H9 (cell line): ENCODE measurements around the gene ARHGEF25. TPM values are rescaled to one million over a fixed set of nuclear protein-coding genes. Genes with fewer than 3 reads are reported as not detected.

ENCODE experiments used
- DNase-seq: peaks from one replicate; pipeline ENCODE4 v3.0.0-alpha.2; 2017
- H2AFZ ChIP-seq: one replicate; pipeline ENCODE4 v1.6.1; 2013; ENCODE audit warnings: mild to moderate bottlenecking, low read length, control low read depth, moderate library complexity
- H2AK5ac ChIP-seq: 2 replicates; pipeline ENCODE4 v1.6.1; 2013; ENCODE audit warnings: low read length, control low read depth, mixed read lengths; ENCODE audit not compliant: insufficient read length
- H2BK120ac ChIP-seq: one replicate; pipeline ENCODE4 v1.6.1; 2013; ENCODE audit warnings: low read depth, mild to moderate bottlenecking, low read length, control low read depth, inconsistent platforms; ENCODE audit not compliant: poor library complexity, severe bottlenecking
- H2BK12ac ChIP-seq: 2 replicates; pipeline ENCODE4 v1.6.1; 2013; ENCODE audit warnings: low read length, control low read depth, mixed read lengths, low read depth; ENCODE audit not compliant: insufficient read length
- H2BK15ac ChIP-seq: 2 replicates; pipeline ENCODE4 v1.6.1; 2013; ENCODE audit warnings: low read depth, low read length, control low read depth
- H2BK20ac ChIP-seq: one replicate; pipeline ENCODE4 v1.6.1; 2013; ENCODE audit warnings: low read depth, mild to moderate bottlenecking, low read length, control low read depth, inconsistent platforms; ENCODE audit not compliant: poor library complexity, severe bottlenecking
- H2BK5ac ChIP-seq: 2 replicates; pipeline ENCODE4 v1.6.1; 2013; ENCODE audit warnings: low read length, control low read depth, mixed read lengths; ENCODE audit not compliant: insufficient read length
- H3K14ac ChIP-seq: 2 replicates; pipeline ENCODE4 v1.6.1; 2013; ENCODE audit warnings: low read length, control low read depth; ENCODE audit not compliant: insufficient read depth
- H3K18ac ChIP-seq: 2 replicates; pipeline ENCODE4 v1.6.1; 2013; ENCODE audit warnings: low read depth, mild to moderate bottlenecking, mixed read lengths, low read length, control low read depth; ENCODE audit not compliant: insufficient read length
- H3K23ac ChIP-seq: 2 replicates; pipeline ENCODE4 v1.6.1; 2013; ENCODE audit warnings: low read length, control low read depth, mixed read lengths, low read depth; ENCODE audit not compliant: insufficient read length
- H3K23me2 ChIP-seq: 2 replicates; pipeline ENCODE4 v1.6.1; 2013; ENCODE audit warnings: low read depth, mild to moderate bottlenecking, mixed read lengths, low read length, control low read depth; ENCODE audit not compliant: insufficient read length, poor library complexity, severe bottlenecking
- H3K27ac ChIP-seq: 2 replicates; pipeline ENCODE4 v1.5.1; 2013; ENCODE audit warnings: low read length, control low read depth, mixed read lengths, low read depth; ENCODE audit not compliant: insufficient read length
- H3K27me3 ChIP-seq: 2 replicates; pipeline ENCODE4 v1.6.1; 2013; ENCODE audit warnings: low read length, control low read depth, inconsistent platforms; ENCODE audit not compliant: insufficient read depth
- H3K4ac ChIP-seq: 2 replicates; pipeline ENCODE4 v1.6.1; 2013; ENCODE audit warnings: low read depth, mild to moderate bottlenecking, control low read depth, inconsistent platforms, low read length, moderate library complexity
- H3K4me1 ChIP-seq: 2 replicates; pipeline ENCODE4 v1.6.1; 2013; ENCODE audit warnings: low read length, control low read depth, inconsistent platforms; ENCODE audit not compliant: insufficient read depth
- H3K4me2 ChIP-seq: 2 replicates; pipeline ENCODE4 v1.6.1; 2013; ENCODE audit warnings: low read length, control low read depth, mixed read lengths; ENCODE audit not compliant: insufficient read length, insufficient read depth
- H3K56ac ChIP-seq: 2 replicates; pipeline ENCODE4 v1.6.1; 2013; ENCODE audit warnings: low read depth, mild to moderate bottlenecking, mixed read lengths, low read length, control low read depth; ENCODE audit not compliant: insufficient read length
- H3K79me1 ChIP-seq: 2 replicates; pipeline ENCODE4 v1.6.1; 2013; ENCODE audit warnings: low read depth, mild to moderate bottlenecking, moderate library complexity, low read length, control low read depth, inconsistent platforms; ENCODE audit not compliant: insufficient read depth, poor library complexity, severe bottlenecking
- H3K79me2 ChIP-seq: 2 replicates; pipeline ENCODE4 v1.6.1; 2013; ENCODE audit warnings: low read length, control low read depth, inconsistent platforms; ENCODE audit not compliant: insufficient read depth
- H3K9ac ChIP-seq: 2 replicates; pipeline ENCODE4 v1.6.1; 2013; ENCODE audit warnings: low read length, control low read depth, mixed read lengths; ENCODE audit not compliant: insufficient read length; ENCODE audit errors: extremely low read depth
- H3K9me3 ChIP-seq: one replicate; pipeline ENCODE4 v1.6.1; 2013; ENCODE audit warnings: low read depth, low read length, inconsistent platforms; ENCODE audit not compliant: control insufficient read depth
- H3T11ph ChIP-seq: one replicate; pipeline ENCODE4 v1.6.1; 2013; ENCODE audit warnings: mild to moderate bottlenecking, low read length, control low read depth, inconsistent platforms
- H4K20me1 ChIP-seq: one replicate; pipeline ENCODE4 v1.6.1; 2013; ENCODE audit not compliant: control insufficient read depth, insufficient read length, insufficient read depth
- H4K5ac ChIP-seq: 2 replicates; pipeline ENCODE4 v1.6.1; 2013; ENCODE audit warnings: low read depth, mild to moderate bottlenecking, mixed read lengths, low read length, control low read depth; ENCODE audit not compliant: insufficient read length
- H4K8ac ChIP-seq: replicated peaks from 2 replicates; pipeline ENCODE4 v1.6.1; 2013; ENCODE audit warnings: low read length, control low read depth, mixed read lengths, low read depth; ENCODE audit not compliant: insufficient read length
- H4K91ac ChIP-seq: 2 replicates; pipeline ENCODE4 v1.6.1; 2013; ENCODE audit warnings: low read depth, mild to moderate bottlenecking, moderate library complexity, mixed read lengths, low read length, control low read depth; ENCODE audit not compliant: insufficient read length
- H3K27ac Mint-ChIP-seq, 3 experiments: 2 replicates in 2 of 3; 3 replicates in 1 of 3; pipeline ENCODE4 v1.8.0; 2020 to 2021; ENCODE audit warnings: mixed read lengths in 3 of 3, mild to moderate bottlenecking in 1 of 3, moderate library complexity in 1 of 3
- H3K27me3 Mint-ChIP-seq: 2 replicates; pipeline ENCODE4 v1.8.0; 2021; ENCODE audit warnings: low read depth, mild to moderate bottlenecking, moderate library complexity, mixed read lengths
- H3K36me3 Mint-ChIP-seq, 3 experiments: 2 replicates in 2 of 3; 3 replicates in 1 of 3; pipeline ENCODE4 v1.8.0; 2020 to 2021; ENCODE audit warnings: low read depth in 3 of 3, mixed read lengths in 3 of 3; ENCODE audit not compliant: insufficient read depth in 1 of 3
- H3K4me1 Mint-ChIP-seq, 2 experiments: 2 replicates each; pipeline ENCODE4 v1.8.0; 2020; ENCODE audit warnings: mixed read lengths in 2 of 2
- H3K4me3 Mint-ChIP-seq, 2 experiments: 2 replicates in 1 of 2; 3 replicates in 1 of 2; pipeline ENCODE4 v1.8.0; 2020 to 2021; ENCODE audit warnings: mild to moderate bottlenecking in 2 of 2, mixed read lengths in 2 of 2, moderate library complexity in 1 of 2
- H3K9me3 Mint-ChIP-seq, 2 experiments: 2 replicates in 1 of 2; 3 replicates in 1 of 2; pipeline ENCODE4 v1.8.0; 2020; ENCODE audit warnings: mild to moderate bottlenecking in 2 of 2, mixed read lengths in 2 of 2, moderate library complexity in 1 of 2
- CTCF ChIP-seq: fragments of 200-600 bp; sonication (generic); conservative IDR thresholded peaks from 3 replicates; pipeline ENCODE4 v1.8.0; 2021; ENCODE audit warnings: antibody characterized with exemption, mild to moderate bottlenecking
- WGBS: extraction: QIAGEN DNeasy Blood & Tissue Kit; methylation state at CpG from one replicate; pipeline ENCODE4 v1.1.7; 2013; ENCODE audit warnings: missing lambda C conversion rate, low lambda C conversion rate, mixed read lengths; ENCODE audit not compliant: insufficient read length; ENCODE audit errors: extremely low coverage; 5-methylcytosine and 5-hydroxymethylcytosine counted together
- total RNA-seq: library from RNA; stranded (reverse); gene quantifications from 2 replicates; pipeline ENCODE4 v1.2.1, GENCODE V29; 2021

Gene ARHGEF25
- total RNA-seq, 1 experiment from 2014 or later = 22.6 TPM

DNA sequence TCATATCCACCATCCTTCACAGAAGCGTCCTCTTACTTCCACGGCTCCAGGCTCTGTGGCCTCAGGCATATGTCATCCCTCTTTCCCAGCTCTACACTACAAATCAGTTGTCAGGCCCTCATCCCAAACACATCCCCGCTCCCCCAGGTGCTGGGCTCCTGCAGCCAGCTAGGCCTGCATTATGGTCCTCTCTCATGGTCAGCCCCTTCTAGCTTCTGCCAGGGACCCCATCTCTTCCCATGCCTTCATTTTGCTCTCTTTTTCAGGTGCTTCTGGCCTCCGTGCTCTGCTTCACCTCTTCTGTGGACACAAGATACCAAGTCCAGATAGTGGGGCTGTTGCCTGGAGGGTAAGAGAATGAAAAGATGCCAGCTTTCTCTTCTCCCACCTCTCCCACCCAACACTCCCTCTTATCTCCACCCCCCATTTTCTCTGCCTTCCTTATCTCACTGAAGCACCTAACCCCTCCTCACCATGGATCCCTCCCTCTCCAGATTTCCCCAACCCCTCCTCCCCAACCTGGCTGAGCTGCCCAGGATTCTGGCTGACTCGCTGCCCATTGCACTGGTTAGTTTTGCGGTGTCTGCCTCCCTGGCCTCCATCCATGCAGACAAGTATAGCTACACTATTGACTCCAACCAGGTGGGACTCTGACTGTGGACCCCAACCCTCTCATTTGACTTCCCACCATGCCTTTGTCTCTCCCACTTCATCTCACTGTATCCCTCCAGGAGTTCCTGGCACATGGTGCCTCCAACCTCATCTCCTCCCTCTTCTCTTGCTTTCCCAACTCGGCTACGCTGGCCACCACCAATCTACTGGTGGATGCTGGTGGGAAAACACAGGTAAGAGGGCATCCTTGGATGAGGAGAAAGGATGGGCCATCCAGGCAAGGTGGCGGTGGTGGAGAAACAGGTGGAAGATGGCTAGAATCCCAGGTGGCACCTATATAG, 11.3 kb downstream of the ARHGEF25 start:
- H3K14ac ChIP-seq = no peak overlapping the region
- no CpG with 5 or more reads among the region's 9 CpGs for WGBS
- H4K5ac ChIP-seq = no peak overlapping the region
- H4K8ac ChIP-seq = no peak overlapping the region
- peaks cover 0 to 6% (median 0%) of the 10 kb centered on the region in 3 experiments; a peak in 4 of 7 replicates for H3K36me3 Mint-ChIP-seq
- H2AK5ac ChIP-seq = no peak overlapping the region
- no peak overlapping the region for H2AFZ ChIP-seq
- no peak for TF ChIP-seq CTCF
- H2BK5ac ChIP-seq = no peak overlapping the region
- H4K91ac ChIP-seq = no peak overlapping the region
- H3T11ph ChIP-seq = no peak overlapping the region
- H3K23me2 ChIP-seq = peaks cover 14% of the 10 kb centered on the region
- H3K4me3 Mint-ChIP-seq = peak overlapping the region in 1 of 2 experiments; percentile 83; a peak in 3 of 5 replicates
- H3K27me3 Mint-ChIP-seq = peaks cover 98% of the 10 kb centered on the region
- H3K23ac ChIP-seq = no peak overlapping the region
- no peak overlapping the region for H2BK120ac ChIP-seq
- H3K9me3 ChIP-seq = no peaks in the 10 kb centered on the region
- no peak overlapping the region for H3K27ac Mint-ChIP-seq
- H2BK20ac ChIP-seq = no peak overlapping the region
- no peak overlapping the region for H3K9ac ChIP-seq
- H3K79me2 ChIP-seq = no peaks in the 10 kb centered on the region
- H3K18ac ChIP-seq = no peak overlapping the region
- H3K9me3 Mint-ChIP-seq = peaks cover 0 to 5% of the 10 kb centered on the region in 2 experiments; a peak in 3 of 5 replicates
- no peak overlapping the region for H3K27ac ChIP-seq
- H3K4me1 ChIP-seq = no peaks in the 10 kb centered on the region
- H3K4me2 ChIP-seq = peak overlapping the region; percentile 75
- no peak overlapping the region for H3K56ac ChIP-seq
- peaks cover 26 to 40% of the 10 kb centered on the region in 2 experiments for H3K4me1 Mint-ChIP-seq
- no peak overlapping the region for H2BK12ac ChIP-seq
- H2BK15ac ChIP-seq = no peak overlapping the region
- H3K79me1 ChIP-seq = no peaks in the 10 kb centered on the region
- no peak for DNase-seq
- H3K4ac ChIP-seq = no peak overlapping the region
- peaks cover 95% of the 10 kb centered on the region for H3K27me3 ChIP-seq
- H4K20me1 ChIP-seq = no peaks in the 10 kb centered on the region
